Measurements from ENCODE around the gene NPAS3.

NPAS3 gene

DNA sequence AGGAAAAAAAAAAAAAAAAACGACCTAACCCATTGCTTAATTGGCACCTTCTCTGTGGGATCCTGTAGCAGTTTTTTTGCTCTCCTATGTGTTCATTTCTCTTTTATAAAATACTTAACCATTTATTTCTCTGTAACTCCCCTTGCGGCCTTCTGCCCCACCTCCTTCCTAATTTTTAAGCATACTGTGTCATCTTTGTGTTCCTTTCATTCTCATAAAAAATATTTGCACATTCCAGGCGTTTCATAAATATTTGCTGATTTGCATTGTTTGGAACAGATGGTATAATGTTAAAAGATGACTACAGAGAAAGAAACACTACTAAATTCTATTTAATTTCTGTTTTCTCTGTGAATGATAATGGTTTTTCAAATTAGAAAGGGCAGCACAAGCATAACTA is 77.9 kb downstream of the NPAS3 start:
- DNase-seq (ENCODE audit: low spot score) = no peak

DNA sequence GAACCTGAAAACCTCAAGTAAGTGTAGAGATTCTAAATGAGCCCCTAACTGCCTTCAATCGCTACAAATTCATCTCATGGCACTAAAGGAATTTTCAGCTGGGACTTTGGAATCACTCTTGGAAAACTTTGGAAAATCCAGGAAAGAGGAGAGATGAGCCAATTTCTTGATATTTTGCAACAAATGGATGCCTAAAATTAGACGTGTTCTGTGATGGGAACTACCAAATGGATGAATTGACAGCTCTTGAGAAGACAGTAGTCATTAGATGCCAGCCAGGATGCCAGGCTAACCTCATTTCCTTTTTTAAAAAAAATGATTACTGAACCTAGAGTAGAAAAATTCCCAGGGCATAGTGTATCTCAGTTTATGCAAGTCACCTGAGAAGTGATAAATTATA is 78.3 kb downstream of the NPAS3 start:
- DNase-seq (ENCODE audit: low spot score) = no peak

DNA sequence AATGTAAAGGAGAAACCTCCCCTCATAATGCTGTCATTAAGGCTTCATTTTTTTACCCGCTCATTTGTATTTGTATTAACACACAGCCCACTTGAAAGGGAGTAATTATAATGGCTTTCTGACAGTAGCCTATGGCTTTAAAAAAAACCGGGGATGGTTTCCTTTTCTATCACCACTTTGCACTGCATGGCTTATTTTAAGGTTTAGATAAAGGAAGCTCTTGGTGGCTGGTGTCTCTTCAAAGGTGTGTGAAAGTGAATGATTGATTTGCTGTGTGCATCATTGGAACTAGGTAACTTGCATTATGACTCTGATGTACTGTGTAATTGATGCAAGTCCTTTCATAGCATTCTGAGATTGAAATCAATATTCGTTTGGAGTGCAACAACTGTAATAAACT is 80.7 kb downstream of the NPAS3 start:
- DNase-seq (ENCODE audit: low spot score) = no peak

DNA sequence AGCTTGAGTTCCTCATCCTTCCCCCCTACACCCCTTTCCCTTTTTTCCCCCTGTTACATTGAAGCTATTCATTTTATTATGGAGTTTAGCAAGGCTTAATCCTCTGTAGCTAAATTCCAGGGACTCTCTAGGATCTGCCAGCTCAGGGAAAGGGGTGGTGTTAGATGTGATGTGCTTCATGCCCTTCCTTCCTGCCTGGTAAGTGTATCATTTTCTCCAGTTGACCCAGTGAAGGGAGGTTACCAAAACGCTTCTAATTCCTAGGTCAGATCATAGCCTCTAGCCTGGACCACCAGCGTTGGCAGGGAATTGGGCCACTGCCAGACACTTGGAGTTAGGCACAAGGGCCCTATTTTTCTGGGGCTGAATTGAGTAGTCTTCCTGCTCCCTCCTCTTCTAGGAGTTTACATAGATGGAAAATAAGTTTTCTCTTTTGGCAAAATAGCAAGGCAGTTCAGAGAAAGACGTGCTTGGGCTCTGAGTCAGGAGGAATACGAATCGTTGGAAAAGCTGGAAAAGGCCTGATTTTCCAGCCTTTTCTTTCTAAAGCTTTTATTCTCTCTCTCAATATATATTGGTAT is 88.3 kb downstream of the NPAS3 start:
- no peak for DNase-seq (ENCODE audit: low spot score)

DNA sequence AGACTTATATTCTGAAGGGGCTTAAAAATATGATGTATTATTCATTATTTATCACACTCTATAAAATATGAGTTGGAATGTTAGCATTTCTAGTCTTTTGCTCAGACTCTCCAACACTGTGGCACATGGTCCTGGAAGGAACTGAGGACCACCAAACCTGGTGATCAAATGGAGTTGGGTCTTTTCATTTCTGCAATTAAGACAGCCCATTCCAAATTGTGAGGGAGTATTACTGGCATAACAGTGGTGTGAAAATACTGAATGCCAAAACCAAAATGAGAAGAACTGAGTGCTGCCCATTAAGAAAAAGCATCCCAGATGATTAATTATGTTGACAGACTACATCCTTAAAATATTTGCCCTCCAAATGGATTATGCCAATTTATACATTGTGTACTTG is 90.8 kb downstream of the NPAS3 start:
- no peak for DNase-seq (ENCODE audit: low spot score)

DNA sequence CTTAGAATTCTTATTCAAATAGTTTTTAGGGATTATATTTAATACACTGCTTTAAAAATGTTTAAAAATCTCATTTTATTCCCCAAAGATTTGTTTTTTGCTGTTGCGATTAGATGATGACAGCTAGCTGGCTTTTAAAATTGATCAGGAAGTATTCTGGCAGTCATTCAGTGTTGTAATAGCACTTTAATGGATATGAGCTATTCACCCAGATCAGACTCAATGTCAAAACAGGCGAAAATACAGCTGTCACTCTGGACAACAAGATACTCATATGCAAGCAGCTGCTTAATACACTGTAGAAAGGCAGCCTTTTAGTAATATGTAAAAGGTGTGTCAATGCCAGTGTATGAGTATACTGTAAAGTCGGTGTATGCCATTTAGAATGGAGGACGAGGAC is 91.7 kb downstream of the NPAS3 start:
- no peak for DNase-seq (ENCODE audit: low spot score)

DNA sequence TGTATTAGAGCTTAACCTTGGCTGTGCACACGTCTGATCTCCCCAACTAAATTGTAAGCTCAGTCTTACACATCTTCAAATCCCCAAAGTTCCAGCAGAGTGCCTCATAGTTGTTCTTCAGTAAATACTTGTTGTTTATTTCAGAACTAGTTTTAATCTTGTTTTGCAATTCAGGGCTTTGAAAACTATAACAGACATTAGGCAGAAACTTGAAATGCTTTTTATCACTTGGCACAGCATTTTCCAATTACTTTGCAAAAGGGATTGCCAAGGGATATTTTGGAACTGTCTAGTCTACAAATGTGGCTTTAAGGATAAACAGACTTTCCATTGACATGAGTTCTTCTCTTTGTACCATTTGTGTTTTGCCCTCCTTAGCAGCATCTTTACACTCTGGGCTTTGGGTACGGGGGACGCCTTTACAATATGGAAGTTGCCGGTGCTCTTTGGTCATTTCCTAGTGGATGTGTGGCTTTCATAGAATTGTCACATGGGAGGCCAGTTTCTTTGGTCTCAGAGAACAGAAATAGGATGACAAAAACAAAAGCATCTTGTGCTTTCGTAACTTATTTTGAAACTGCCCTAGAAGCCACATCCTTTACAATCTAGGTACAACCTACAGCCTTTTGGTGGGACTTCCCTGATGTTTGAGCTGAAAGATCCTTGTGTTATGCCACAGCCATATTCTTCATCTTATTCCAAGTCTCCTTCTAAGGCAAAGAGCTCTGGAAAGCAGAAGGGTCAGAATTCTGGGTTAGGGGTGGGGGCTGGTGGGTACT is 96.9 kb downstream of the NPAS3 start:
- DNase-seq (ENCODE audit: low spot score) = no peak

DNA sequence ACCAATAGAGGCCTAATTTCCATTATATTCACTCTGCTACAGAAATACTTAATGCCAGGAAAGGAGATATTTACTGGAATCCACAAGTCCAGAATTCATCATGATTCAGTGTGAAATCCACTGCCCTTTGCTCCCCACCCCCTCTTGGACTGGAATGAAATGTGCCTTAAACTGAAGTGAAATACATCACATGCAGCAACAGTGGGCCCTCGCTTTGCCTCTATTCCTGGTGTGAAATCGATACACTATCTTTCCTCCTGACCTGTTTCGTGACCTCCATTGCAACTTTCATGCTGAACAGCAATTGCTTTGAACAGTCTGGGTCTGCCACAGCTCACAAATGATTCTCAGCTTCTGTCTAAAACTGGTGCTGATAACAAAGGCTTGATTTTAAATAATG is 100.6 kb downstream of the NPAS3 start:
- DNase-seq (ENCODE audit: low spot score) = no peak

DNA sequence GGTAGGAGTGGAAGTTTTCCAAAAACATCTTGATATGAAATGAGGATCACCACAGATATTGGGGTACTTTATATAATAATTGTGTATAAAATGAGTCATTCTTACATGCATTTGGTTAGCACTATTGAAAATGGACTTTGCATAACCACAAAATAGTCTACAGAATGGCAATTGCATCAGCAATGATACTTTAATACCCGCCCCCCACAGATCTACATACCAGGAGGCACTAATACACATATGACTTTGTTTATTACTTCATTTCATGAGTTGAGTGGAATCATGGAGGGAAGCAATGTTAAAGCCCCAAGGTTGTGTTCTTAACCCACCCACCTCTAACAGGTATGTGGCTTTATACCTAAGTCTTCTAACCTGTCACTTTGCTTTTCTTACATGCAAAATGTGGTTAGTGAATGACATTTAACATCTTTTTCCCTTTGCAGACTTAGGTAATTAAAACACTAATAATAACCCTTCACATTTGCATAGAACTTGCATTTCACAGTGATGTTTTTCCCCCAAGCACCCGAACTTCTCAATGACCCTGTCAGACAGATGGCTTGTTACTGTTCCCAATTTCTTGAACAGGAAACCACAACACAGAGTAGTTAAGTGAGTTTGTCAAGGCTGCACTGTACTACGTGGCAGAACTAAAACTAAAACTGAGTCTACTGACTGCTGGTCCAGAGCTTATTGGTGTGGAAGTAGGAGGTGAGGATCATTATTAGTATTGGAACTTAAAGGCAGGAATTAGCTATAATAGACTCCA is 101.9 kb downstream of the NPAS3 start:
- DNase-seq (ENCODE audit: low spot score) = no peak

DNA sequence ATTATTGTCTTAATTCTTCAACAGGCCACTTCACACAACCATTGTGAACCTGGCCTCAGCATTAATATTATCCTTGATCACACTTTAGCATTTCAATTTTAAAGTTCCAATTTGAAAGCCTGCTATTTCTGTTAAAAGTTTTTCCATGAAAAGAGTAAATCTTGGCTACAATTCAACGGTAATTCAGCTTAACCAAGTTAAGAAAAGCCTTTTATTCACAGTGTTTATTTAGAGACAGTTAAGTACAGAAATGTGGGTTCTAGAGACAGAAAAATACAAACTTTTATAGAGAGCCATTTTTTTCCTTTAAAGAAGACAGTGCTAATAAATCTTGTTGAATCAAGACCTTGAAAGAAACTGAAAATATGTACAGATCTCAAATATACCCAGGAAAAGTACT is 103.9 kb downstream of the NPAS3 start:
- DNase-seq (ENCODE audit: low spot score) = no peak

DNA sequence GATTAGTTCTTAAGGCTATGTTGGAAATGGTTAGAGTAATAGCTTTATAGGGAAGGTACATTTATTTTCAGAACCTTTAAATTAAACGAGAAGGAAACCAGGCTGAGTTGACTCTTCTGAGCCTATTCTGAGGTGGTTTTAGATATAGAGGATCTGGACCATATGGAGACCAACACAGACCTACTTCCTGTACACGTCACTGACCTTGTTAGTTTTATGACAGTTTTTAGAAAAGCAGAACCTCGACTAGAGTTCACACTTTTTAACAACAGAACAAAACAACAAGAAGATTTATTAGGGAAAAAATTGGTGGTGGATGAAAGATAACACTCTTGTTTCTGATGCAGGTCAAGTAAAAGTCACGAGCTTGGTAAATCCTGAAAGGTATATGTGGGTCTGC is 107.1 kb downstream of the NPAS3 start:
- DNase-seq (ENCODE audit: low spot score) = no peak

DNA sequence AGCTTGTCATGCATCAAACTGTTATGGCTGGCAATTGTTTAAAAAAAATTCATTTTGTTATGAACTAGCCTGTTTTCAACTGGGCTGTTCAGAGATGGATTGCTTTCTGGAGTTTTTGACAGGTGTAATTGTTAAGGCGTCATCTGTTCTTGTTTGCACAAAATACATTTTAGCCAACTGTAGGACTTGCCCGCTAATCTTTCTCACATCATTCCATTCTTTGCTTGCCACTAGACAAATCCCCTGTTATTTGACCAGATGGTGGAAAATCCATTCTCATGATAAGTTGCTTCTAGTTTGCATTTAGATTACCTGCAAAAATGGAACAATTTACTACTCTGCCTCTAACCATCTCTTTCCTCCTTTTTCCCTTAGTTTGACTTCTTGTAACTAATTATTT is 114.3 kb downstream of the NPAS3 start:
- no peak for DNase-seq (ENCODE audit: low spot score)

DNA sequence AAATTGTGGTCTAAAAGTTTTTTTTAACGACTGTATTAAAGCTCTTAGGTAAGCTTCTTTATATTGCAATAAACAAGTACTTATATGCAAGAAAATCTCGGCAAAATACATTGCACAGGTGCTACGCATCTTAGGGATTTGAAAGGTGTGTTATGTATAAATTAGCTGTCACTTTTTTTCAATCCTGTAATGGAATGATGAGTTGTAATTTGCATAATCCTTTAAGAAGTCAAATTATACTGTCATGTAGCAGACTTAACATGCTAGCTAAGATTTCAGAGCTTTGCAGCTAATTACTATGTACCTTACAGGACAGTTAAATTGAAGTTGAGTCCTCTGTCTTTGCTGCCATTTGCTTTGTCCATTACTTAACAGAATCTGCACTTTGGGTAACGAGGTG is 117.5 kb downstream of the NPAS3 start:
- no peak for DNase-seq (ENCODE audit: low spot score)

DNA sequence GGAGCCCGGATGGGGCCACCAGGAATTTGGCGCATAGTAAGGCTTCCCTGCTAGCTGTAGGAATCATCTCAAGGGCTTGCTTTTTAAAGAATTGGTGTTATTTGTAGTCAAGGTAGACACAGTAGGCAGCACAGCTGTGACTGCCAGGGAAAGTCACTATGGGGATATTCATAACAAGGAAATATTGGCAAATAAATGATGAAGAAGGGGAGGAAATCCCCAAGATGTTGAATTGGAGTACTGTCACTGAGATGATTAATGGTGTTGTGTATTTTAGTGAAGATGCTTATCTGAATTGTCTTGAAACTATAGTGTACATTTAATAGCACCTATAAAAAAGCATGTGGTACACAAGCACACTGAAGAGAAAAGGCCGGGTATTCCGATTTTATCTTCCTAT is 118.9 kb downstream of the NPAS3 start:
- no peak for DNase-seq (ENCODE audit: low spot score)

DNA sequence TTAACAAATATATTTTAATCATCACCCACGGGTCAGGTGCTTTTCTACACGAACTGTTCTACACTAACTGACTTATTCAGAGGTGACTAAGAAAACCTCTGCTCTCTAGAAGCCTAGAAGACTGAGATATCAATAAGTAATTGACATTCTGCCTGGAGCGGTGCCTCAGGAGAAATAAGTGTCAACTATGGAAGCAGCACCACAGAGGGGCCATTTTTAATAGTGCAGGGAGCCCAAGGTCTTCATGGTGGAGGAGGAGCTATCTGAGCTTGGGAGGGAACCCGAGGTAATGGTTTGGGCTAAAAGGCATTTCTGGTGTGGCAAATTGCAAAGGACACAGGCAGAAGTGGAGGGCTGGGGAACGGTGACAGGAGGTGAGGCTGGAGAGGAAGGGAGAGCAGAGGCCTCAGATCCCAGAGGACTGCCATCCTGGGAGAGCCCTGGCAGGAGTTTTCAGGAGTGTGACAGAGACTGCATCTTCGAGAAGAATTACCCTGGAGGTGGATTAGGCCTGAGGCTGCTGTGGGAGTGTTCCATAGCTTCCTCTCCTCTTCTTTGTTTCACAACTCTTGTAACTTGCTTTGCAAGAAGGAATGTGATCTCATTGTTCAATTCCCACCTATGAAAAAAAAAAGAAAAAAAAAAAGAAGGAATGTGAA is 123.1 kb downstream of the NPAS3 start:
- peak; percentile 14 for DNase-seq (ENCODE audit: low spot score)

DNA sequence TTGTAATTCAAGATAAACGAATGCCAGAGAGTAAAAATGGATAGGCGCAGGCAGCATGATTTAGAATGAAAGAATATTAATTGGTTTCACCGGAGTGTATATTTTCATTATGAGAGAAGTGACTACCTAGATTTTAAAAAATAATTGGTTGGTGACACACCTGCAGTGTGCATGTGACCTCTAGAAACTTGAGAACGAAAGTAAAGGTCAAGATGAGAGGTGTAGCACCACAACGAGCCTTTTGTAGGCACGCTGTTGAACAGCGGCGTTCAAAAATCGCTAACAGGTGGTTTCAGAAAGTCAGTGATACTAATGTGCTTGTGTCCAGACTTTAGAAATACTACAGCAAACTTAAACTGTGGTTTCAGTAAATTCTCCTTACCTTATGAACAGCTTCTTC is 123.8 kb downstream of the NPAS3 start:
- DNase-seq (ENCODE audit: low spot score) = no peak

DNA sequence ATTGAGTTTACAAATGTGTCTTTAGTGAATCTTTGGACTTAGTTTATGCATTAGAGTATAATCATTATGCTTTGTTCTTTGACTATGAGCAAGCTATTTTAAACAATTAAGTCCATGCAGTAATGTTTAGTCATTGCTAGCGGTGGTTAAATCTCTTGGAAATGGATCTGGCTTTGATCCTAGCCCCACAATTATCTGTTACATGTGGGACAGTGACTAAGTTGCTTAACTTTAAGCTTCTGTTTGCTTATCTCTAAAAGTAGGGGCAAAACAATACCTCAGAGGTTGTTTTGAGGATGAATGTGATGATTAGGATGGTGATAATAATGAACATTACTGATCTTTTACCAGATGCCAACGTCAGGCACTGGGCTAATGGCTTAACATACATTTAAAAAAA is 124.2 kb downstream of the NPAS3 start:
- DNase-seq (ENCODE audit: low spot score) = no peak

DNA sequence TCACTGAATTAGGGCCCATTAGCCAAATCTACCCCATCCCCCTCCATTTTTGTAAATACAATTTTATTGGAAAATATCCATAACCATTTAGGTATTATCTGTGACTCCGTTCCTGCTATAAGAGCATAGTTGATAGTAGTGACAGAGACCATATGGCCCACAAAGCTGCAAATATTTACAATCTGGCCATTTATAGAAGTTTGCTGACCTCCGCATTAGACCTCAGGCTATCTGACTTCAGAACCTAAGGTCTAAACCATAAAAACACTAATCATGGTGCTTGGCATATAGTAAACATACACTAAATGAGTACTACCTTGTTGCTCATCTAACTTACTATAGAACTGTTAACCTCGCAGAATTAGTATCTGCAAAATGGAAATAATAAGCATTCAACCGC is 124.8 kb downstream of the NPAS3 start:
- DNase-seq (ENCODE audit: low spot score) = no peak

DNA sequence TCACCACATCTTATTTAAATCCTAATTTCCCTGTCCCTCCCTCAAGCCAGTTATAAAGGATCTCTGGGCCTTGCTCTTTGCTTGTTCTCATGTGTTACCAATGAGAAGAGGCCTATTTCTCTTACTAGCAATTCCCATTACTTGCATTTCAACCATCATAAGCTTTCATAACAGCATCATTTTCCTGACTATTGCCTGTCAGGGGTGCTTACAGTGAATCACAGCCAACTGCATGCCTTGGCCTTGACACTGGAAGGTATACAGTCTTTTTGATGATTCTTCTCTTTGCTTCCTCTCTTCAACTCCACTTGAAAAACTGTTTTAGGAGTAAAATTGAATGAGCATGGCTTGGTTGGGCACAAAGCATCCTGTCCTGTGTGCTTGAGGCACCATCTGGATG is 127.0 kb downstream of the NPAS3 start:
- no peak for DNase-seq (ENCODE audit: low spot score)

DNA sequence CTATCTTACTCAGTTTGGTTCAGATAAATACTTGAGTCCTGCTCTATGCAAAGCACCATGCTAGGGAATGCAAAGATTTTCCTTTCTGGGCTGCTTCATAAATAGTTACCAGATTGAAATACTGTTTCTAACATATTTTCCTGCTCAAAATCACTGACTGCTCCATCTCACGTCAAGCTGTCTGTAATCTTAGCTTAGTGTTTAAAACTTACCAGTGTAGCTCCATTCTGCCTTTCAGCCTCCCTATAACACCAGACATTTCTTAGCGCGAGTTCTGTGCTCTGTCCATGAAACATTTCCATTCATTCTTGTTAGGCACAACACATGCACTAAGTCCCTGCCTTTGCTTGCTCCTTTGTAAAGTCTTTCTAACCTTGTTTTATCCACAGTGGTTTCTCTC is 129.4 kb downstream of the NPAS3 start:
- DNase-seq (ENCODE audit: low spot score) = no peak

DNA sequence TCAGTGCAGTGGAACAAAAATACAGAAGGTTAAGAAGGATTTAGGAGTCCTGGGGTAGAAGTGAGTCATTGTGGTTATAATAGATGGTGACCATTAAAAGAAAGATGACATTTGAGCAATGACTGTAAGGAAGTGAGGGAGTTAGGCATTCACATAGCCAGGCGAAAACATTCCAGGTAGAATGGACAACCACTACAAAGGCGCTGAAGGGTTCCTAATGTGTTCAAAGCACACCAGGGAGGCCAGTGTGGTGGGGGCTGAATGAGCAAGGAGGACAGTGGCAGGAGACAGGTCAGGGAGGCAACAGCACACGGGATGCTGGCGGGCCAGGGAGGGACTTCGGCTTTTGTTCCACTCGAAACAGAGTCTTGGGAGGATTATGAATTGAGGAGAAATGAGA is 129.9 kb downstream of the NPAS3 start:
- DNase-seq (ENCODE audit: low spot score) = no peak

DNA sequence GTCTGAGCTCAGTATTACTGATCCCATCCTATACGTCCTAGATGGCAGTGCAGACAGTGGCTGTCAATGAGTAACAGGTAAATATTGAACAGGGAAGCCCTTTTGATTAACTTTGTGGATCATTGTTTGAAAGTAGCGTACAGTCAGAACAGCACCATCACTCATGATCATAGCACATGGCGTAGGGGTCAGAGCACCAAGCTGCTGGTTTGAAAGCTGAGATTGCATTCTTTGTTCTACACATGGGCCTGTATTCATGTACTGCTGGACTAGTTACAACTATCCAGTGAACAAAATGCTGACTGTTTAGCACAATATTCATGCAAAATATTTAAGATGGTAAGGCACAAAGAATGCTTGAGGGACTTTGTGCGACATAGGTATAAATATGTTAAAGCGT is 131.8 kb downstream of the NPAS3 start:
- DNase-seq (ENCODE audit: low spot score) = no peak

DNA sequence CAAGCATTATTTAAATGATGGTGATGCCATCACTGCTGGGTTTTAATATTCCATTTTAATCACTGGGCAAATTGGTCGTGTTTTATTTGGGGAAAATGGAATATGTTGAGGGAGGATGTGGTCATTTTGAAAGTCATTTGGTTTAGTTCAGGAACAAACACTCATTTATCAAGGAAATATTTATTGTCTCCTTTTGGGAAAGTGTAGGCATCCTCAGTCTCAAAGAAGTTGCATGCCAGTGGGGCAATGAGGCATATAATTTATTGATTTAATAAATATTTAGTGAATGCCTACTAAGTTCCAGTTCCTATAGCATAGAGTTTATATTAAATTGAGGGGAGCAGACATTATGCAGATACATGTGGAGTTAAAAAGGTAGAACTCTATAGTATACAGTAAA is 134.3 kb downstream of the NPAS3 start:
- no peak for DNase-seq (ENCODE audit: low spot score)

Data from iPS-NIHi11 (cell line).